ENCODE data around the gene ZNF595. TPM values are rescaled to one million over a fixed set of nuclear protein-coding genes. Genes with fewer than 3 reads are reported as not detected.
"Not testable (repeated sequence)": the region's sequence is repeated elsewhere in the genome, so short reads cannot be mapped to it uniquely, and the experiment has no call there.

The ZNF595 gene
- 16.8 and 20.4 TPM in 2 replicates for total RNA-seq
- total RNA-seq (2013) = 22.2 TPM
- polyA plus RNA-seq = 5.5 and 18.9 TPM in 2 replicates
- polyA minus RNA-seq = 11.0 and 21.6 TPM in 2 replicates

GRCh38 chr4:52804-53479, at the start of gene ZNF595:
Gene ZNF595, plus strand, starts transcription at chr4:53321. Its CDS starts 168 bp downstream, at chr4:53489.
- H3K4me1 Mint-ChIP-seq; H3K9me3 Mint-ChIP-seq (ENCODE audit: insufficient read depth); DNase-seq; H4K20me1 ChIP-seq (ENCODE audit: control insufficient read depth, insufficient read depth, low read length, poor library complexity, severe bottlenecking); H3K27ac Mint-ChIP-seq; H3K27ac ChIP-seq (ENCODE audit: low read length in 2 of 2); H3K4me2 ChIP-seq (replicated peaks; ENCODE audit: low read depth, low read length, poor library complexity, severe bottlenecking); H3K79me2 ChIP-seq (ENCODE audit: control insufficient read depth, insufficient read depth, low read length); CTCF ChIA-PET; H3K9ac ChIP-seq (ENCODE audit: low read length); H3K27me3 Mint-ChIP-seq; H2AFZ ChIP-seq (ENCODE audit: insufficient read depth, low read depth, low read length, poor library complexity, severe bottlenecking); intact Hi-C loops (cut with micrococcal nuclease); H3K27me3 ChIP-seq (replicated peaks in 1 of 4; ENCODE audit: control extremely low read depth in 1 of 4, control insufficient read depth in 3 of 4, insufficient read depth in 4 of 4, low read length in 3 of 4); H3K4me1 ChIP-seq (ENCODE audit: control insufficient read depth in 2 of 2, insufficient read depth in 2 of 2, low read length in 2 of 2); H3K4me3 Mint-ChIP-seq; H3K36me3 ChIP-seq (replicated peaks in 1 of 2; ENCODE audit: control extremely low read depth in 1 of 2, control insufficient read depth in 1 of 2, extremely low read depth in 1 of 2, insufficient read depth in 2 of 2, low read length in 1 of 2): not testable (repeated sequence)
- H3K9me3 ChIP-seq (ENCODE audit: control extremely low read depth in 1 of 3, control insufficient read depth in 2 of 3, insufficient read depth in 1 of 3, low read length in 2 of 3) = peaks cover 0 to 19% (median 2%) of the 10 kb centered on the region in 3 donors
- ATAC-seq (ENCODE audit: low read depth) = peak; percentile 56
- H3K4me3 ChIP-seq (ENCODE audit: control extremely low read depth in 1 of 5, extremely low read depth in 1 of 5, insufficient read depth in 1 of 5, low read depth in 2 of 5, low read length in 4 of 5) = peak within 1 kb of the TSS in 3 of 5 experiments; percentile 20 to 44 (median 20)
- POLR2A ChIA-PET = interaction anchor here (1.5 kb wide), 1 partner anchor 72 kb away, joined by 3 read pairs; the partner anchor contains the start of gene ZNF718
- WGBS (ENCODE audit: insufficient coverage) = 93% methylated on average over 3 of the region's 29 CpGs

DNA sequence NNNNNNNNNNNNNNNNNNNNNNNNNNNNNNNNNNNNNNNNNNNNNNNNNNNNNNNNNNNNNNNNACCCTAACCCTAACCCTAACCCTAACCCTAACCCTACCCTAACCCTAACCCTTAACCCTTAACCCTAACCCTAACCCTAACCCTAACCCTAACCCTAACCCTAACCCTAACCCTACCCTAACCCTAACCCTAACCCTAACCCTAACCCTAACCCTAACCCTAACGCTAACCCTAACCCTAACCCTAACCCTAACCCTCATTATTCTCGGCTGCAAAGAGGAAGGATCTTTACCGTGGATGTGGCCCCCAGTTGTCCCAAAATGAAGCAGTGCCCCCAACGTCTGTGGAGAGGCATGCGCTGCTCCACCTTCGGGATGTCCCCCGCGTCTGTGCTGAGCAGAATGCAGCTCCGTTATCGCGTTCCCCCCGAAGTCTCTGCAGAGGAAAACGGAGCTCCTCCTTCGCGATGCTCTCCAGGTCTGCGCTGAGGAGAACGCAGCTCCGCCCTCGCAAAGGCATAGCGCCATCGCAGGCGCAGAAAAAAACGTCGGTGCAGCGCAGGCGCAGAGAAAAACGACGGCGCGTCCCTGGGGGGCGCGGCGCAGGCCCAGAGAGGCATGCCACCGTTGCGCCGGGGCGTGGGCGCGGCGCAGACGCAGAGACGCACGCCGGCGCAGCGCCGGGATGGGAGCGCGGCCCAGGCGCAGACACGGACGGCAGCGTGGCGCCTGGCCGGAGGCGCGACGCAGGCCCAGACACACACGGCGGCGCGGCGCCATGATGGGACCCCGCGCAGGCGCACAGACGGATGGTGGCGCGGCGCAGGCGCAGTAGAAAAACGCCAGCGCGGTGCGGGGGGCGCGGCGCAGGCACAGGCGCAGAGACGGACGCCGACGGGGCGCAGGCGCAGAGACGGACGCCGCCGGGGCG, 42.9 kb upstream of the ZNF595 start:
- 75% methylated on average over 33 of the region's 90 CpGs for WGBS (ENCODE audit: insufficient coverage)

GRCh38 chr4:11095-11815, 41.9 kb upstream of the ZNF595 start:
- H3K9ac ChIP-seq (ENCODE audit: low read length); POLR2A ChIA-PET; ATAC-seq (ENCODE audit: low read depth); H3K4me1 Mint-ChIP-seq; H3K4me3 ChIP-seq (ENCODE audit: control extremely low read depth in 1 of 5, extremely low read depth in 1 of 5, insufficient read depth in 1 of 5, low read depth in 2 of 5, low read length in 4 of 5); H4K20me1 ChIP-seq (ENCODE audit: control insufficient read depth, insufficient read depth, low read length, poor library complexity, severe bottlenecking); intact Hi-C loops (cut with micrococcal nuclease); H3K27ac ChIP-seq (ENCODE audit: low read length in 2 of 2); H3K27ac Mint-ChIP-seq; H3K36me3 ChIP-seq (replicated peaks in 1 of 2; ENCODE audit: control extremely low read depth in 1 of 2, control insufficient read depth in 1 of 2, extremely low read depth in 1 of 2, insufficient read depth in 2 of 2, low read length in 1 of 2); CTCF ChIA-PET; H2AFZ ChIP-seq (ENCODE audit: insufficient read depth, low read depth, low read length, poor library complexity, severe bottlenecking); DNase-seq; H3K79me2 ChIP-seq (ENCODE audit: control insufficient read depth, insufficient read depth, low read length); H3K4me2 ChIP-seq (replicated peaks; ENCODE audit: low read depth, low read length, poor library complexity, severe bottlenecking); H3K27me3 ChIP-seq (replicated peaks in 1 of 4; ENCODE audit: control extremely low read depth in 1 of 4, control insufficient read depth in 3 of 4, insufficient read depth in 4 of 4, low read length in 3 of 4); H3K4me3 Mint-ChIP-seq; H3K4me1 ChIP-seq (ENCODE audit: control insufficient read depth in 2 of 2, insufficient read depth in 2 of 2, low read length in 2 of 2); H3K27me3 Mint-ChIP-seq; H3K9me3 Mint-ChIP-seq (ENCODE audit: insufficient read depth): not testable (repeated sequence)
- 82% methylated on average over 3 of the region's 123 CpGs for WGBS (ENCODE audit: insufficient coverage)
- peaks cover 0 to 16% (median 3%) of the 10 kb centered on the region in 3 donors for H3K9me3 ChIP-seq (ENCODE audit: control extremely low read depth in 1 of 3, control insufficient read depth in 2 of 3, insufficient read depth in 1 of 3, low read length in 2 of 3)

More for the DNA sequence above, 42.9 kb upstream of the ZNF595 start:
- H3K36me3 ChIP-seq (replicated peaks in 1 of 2; ENCODE audit: control extremely low read depth in 1 of 2, control insufficient read depth in 1 of 2, extremely low read depth in 1 of 2, insufficient read depth in 2 of 2, low read length in 1 of 2); H3K9me3 Mint-ChIP-seq (ENCODE audit: insufficient read depth); H3K27ac Mint-ChIP-seq; CTCF ChIA-PET; H3K4me3 Mint-ChIP-seq; H2AFZ ChIP-seq (ENCODE audit: insufficient read depth, low read depth, low read length, poor library complexity, severe bottlenecking); H3K27ac ChIP-seq (ENCODE audit: low read length in 2 of 2); H3K27me3 Mint-ChIP-seq; H3K27me3 ChIP-seq (replicated peaks in 1 of 4; ENCODE audit: control extremely low read depth in 1 of 4, control insufficient read depth in 3 of 4, insufficient read depth in 4 of 4, low read length in 3 of 4); H3K4me3 ChIP-seq (ENCODE audit: control extremely low read depth in 1 of 5, extremely low read depth in 1 of 5, insufficient read depth in 1 of 5, low read depth in 2 of 5, low read length in 4 of 5); intact Hi-C loops (cut with micrococcal nuclease); H3K79me2 ChIP-seq (ENCODE audit: control insufficient read depth, insufficient read depth, low read length); H3K4me1 ChIP-seq (ENCODE audit: control insufficient read depth in 2 of 2, insufficient read depth in 2 of 2, low read length in 2 of 2); H3K4me1 Mint-ChIP-seq; H3K9ac ChIP-seq (ENCODE audit: low read length); ATAC-seq (ENCODE audit: low read depth); POLR2A ChIA-PET; H4K20me1 ChIP-seq (ENCODE audit: control insufficient read depth, insufficient read depth, low read length, poor library complexity, severe bottlenecking); H3K4me2 ChIP-seq (replicated peaks; ENCODE audit: low read depth, low read length, poor library complexity, severe bottlenecking): not testable (repeated sequence)
- H3K9me3 ChIP-seq (ENCODE audit: control extremely low read depth in 1 of 3, control insufficient read depth in 2 of 3, insufficient read depth in 1 of 3, low read length in 2 of 3) = peaks cover 0 to 16% (median 3%) of the 10 kb centered on the region in 3 donors
- DNase-seq = peak; percentile 19
